Measurements from ENCODE around the gene ANKRD44.

GRCh38 chr2:197332641-197333040 lies 22.1 kb upstream of the ANKRD44 start:
- no peak for TF ChIP-seq EZH2 (IDR thresholded peaks at IDR 0.05; ENCODE audit: borderline replicate concordance, low read depth, low read length, severe bottlenecking)
- no peak for TF ChIP-seq CTCF (IDR thresholded peaks at IDR 0.05; ENCODE audit: borderline replicate concordance, extremely low read depth, low read length, poor library complexity, severe bottlenecking)
